ENCODE measurements around the gene ABHD6.
"Not testable (repeated sequence)": the region's sequence is repeated elsewhere in the genome, so short reads cannot be mapped to it uniquely, and the experiment has no call there.

The ABHD6 gene

DNA sequence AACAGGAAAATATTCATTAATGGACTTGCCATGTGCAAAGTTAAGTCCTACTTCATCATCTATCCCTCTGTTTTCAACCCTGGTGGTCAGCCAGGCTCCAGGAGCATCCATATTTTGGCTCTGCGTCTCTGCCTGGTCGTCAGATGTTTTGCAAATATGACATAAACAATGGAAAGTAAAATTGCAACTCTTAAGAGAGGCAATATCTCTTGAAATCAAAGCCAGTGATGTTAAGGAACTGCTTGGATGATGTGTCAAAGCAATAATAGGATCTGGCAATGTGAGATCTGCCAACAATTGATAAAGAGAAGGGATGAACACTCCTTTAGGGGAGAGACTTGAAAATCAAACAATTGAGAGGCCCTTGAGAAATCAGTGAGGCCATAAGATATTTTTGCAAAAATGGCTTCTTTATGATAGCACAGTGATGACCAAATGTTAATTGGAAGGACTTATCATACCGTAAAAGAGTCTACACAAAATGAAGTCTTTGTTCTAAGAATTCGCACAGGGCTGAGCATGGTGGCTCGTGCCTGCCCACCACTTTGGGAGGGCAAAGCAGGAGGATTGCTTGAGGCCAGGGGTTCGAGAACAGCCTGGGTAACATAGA, 6.5 kb downstream of the ABHD6 start:
- no peak for FAIRE-seq

DNA sequence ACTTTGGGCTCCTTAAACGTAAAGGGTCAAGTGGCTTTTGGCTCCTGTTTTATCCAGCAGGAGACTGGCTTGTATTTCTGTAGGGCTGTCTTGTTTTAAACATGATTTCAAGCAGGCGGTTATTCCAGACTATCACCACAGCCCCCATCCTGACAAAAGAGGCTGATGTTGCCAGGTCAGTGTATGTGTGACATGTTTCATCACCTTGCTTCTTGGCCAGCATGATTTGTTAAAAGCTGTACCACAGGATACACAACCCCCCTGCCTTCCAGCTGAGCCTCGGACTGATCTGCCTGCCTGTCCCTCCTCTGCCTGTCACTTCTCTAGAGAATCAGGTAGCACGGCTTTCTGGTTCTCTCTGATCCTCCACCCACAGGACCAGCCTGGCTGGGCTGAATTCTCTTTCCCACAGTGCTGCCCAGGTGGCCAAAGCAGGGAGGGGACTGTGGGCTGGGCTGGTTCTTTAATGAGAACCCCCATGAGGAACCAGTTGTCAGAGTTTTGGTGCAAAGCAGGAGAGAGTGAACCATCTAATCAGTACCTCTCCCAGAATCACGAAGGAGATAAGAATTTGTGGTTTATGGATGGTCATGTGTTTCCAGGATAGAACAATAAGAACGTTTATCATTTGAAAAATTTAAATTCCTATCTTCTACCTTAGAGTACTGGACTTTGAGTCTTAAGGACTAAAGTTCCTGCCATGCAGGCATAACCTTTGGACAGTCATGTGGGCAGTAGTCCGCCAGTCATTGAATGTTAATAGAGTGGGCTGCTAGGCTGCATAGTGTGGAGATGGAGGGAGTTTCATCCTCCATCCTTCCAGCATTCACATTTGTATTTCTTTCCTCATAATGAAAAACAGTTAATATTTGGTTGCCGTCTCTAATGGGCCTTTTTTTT, 8.8 kb downstream of the ABHD6 start:
- no peak for FAIRE-seq

DNA sequence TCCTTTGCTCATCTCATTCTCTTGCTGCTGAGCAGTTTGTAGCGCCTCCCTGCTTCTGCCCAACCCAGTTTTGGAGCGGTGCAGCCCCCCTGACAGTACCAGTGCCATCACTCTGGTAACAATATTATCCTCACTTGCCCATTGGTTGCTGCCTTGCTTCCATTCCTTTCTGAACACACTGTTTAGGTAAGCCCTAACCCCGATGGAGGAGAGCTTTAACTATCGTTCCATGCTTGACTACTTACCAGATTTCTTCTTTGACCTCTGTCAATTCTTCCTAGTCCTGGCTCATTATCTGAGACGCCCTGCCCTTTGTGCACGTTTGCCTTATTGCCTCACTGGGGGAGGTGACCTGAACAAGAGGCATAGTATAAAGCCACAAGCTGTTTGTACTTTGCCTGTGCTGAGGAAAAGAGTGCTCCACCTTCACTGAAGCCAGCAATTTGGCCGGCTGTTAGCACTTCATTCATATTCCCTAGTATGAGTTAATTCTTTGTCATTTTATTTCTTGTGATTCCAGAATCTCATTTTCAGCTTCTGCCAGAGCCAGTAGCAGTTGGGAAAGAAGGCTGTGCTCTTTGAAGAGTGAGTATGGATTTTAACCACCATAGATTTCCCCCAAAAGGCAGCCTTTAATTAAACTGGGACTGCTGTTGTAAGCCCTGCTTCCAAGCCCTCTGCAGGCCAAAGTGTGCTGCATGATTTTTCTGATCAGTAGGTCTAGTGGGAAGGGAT, 11.9 kb downstream of the ABHD6 start:
- FAIRE-seq = no peak

DNA sequence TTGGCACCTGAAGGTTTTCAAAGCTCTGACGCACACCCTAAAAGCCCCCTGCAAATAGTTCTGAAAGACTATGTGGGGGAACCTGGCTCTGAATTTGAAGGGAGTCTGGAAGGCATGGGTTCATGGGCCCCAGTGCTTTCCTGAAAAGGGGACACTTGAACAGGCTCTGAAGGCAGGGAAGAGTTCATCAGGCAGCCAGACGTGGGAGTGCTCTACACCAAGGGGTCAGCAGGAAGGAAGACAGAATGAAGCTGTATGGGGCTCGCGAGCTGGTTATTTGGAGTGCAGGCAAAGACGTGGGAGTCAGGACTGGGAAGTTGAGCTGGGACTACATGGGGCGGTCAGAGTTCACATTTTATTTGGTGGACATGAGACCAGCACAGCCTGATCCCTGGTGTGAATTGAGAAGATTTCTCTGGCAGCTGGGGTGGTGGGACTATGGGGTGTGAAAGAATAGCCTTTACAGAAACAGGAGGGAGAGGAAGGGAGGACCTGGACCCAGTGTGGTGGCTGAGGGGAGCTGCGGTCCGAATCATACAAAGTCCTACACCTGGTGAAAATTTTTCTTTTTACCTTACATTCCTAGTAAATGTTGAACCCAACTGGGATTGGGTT, 12.6 kb downstream of the ABHD6 start:
- FAIRE-seq = no peak

DNA sequence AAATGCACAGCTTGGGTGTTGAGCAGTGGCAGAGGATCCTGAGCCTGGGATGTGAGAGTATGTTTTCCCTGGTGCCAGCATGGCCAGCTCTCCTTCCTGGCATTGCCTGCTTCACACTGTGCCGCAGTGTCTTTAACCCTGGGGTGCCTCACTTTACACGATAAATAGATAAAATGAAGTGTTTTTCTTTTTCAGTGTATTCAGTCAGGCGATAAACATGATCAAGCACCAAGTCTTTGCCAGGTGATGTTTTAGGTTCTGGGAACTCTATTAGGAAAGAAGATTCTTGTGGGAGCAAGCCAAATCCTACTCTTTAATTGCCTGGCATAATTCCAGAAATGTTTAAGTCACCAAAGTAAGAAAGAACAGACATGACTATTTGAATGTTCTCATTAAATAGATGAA, 14.0 kb downstream of the ABHD6 start:
- FAIRE-seq = no peak

DNA sequence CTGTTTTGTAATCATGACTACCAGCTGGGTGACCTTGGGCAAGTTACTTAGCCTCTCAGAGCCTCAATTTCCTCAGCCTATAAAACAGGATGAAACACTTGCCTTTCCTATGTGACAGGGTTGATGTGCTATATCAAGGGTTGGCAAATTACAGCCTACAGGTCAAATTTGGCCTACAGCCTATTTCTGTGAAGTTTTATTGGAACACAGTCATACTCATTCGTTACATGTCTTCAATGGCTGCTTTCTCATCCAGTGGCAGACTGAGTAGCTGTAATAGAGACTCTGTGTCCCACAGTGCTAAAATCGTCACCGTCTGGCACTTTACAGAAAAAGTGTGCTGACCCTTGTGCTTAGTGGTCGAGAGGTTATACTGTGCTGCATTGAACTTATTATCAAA, 16.6 kb downstream of the ABHD6 start:
- no peak for FAIRE-seq

DNA sequence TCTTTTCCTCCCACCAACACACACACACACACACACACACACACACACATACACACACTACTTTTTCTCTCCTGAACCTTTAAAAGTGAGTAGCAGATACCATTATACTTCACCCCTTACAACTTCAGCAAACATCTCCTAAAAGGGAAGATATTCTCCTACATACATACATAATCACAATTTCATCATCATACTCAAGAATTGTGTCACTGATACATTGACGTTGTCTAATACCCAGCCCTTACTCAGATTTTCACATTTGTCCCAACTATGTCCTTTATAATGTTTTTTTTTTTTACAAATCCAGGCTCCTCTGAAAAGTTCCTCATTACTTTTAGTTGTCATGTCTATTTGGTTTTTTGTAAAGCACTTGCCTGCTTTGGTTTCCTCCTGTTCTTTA, 18.5 kb downstream of the ABHD6 start:
- no peak for FAIRE-seq

DNA sequence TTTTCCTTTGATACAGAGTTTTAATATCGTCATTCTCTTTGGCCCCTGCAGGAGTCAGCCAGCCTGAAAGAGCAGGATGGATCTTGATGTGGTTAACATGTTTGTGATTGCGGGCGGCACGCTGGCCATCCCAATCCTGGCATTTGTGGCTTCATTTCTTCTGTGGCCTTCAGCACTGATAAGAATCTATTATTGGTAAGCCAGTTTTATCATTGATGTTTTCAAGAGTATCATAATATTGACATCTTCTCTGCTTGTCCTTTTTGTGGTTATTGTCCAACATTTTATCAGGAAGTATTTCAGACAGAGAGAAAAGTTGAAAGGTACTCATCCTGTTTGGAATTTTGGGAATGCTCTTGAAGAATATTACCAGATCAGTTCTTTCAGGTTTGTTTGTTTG, 18.9 kb downstream of the ABHD6 start:
- no peak for FAIRE-seq

DNA sequence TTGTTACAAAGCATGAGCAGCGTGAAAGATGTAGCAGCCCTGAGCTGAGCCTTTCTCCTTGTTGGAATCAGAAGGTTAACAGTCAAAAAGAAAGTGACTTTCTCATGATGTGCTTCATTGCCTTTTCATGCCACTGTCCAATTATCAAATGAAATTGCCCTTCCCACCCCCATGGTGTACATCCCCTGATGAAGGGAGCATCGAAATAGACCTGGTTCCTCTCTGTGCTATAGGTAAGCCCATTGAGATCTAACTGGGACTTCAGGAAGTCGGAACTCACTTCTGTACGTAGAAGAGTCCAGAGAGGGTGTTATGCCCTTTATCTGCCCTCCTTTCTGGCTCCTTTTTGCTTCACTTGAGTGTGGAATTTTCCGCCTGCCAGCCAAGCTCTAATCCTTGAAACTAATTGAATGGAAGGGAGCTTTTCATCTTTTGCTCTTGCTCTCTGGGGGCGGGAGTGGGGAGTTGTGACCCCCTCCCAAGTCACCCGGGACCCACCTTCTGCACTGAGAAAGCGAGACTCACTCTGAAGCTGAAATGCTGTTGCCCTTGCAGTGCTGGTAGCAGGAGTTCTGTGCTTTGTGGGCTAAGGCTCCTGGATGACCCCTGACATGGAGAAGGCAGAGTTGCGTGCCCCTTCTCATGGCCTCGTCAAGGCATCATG, 20.9 kb downstream of the ABHD6 start:
- FAIRE-seq = no peak

DNA sequence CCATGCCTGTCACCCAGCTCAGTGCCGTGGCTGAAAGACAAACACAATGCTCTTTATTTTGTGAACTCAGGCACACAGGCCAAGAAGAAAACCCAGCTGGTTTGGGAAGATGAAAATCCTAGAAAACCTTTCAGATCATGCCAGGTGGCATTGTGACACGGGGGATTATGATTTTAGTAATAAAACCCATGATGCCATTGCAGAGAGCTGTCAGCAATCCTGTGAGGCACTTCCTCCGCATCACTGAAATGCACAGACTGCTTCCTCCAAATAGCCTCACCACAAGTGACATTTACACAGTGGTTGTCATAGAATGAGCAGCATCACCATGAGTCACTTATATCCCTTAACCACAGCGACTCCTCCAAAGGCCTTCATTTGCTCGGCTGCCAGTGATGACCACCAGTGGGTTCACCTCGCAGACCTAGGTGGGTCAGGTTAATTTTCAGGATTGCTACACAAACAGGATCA, 22.7 kb downstream of the ABHD6 start:
- FAIRE-seq = no peak

DNA sequence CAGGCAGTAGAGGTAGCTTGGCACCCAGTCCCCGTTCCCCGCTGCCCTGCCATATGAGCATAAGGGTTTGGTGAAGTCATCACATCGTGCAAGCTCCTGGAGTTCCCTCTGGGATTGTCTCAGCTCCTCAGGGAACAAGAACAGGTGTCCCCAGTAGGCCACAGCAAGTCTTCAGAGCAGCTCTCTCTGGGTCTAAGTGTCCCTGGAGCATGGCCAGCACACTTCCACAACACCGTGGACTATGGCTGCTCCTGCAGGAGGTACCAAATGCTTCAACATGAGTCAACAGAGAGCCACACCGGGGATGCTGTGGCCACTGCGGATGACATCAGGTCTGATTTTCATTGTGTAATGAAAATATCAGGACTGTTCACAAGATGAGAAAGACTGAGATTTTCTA, 23.1 kb downstream of the ABHD6 start:
- FAIRE-seq = no peak

DNA sequence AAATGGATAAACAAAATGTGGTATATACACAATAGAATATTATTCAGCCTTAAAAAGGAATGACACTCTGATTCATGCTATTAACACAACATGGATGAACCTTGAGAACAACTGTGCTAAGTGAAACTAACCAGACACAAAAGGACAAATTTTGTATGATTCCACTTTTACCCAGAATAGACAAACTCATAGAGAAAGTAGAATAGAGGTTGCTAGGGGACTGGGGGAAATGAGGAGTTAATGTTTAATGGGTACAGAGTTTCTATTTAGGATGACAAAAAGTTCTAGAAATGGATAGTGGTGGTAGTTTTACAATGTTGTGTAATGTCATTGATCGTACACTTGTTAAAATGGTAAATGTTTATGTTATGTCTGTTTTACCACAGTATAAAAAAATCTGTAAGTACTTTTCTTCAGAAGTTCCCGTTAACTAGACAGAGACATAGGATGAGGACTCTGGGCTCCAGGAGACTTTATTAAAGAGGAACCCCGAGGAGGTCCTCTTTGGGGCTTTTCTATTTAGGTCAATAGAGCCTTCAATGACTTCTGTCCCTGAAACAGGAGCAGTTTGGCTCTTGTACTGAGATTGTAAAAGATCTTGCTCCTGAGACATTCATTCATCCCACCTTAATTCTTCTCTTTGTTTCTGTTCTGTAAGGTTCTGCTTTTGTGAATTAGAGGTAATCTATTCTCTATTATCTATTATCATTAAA, 24.5 kb downstream of the ABHD6 start:
- no peak for FAIRE-seq

DNA sequence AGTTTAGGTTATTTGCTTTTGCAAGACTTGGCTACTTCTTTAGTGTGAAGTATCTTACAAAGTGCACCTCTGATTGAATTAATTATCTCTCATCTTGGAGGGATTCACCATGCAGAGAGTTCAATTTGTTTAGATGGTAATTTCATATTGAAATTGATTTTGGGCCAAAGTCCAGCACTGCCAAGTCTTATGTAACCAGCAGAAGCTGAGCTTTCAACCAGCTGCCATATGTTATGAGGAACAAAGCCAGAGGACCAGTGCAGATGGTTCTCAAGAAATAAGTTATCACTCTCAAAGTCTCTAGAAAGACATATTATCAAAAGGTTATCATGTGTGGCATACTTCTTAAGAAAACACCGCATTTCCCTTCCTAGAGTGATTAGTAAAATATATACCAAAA, 29.0 kb downstream of the ABHD6 start:
- FAIRE-seq = no peak

DNA sequence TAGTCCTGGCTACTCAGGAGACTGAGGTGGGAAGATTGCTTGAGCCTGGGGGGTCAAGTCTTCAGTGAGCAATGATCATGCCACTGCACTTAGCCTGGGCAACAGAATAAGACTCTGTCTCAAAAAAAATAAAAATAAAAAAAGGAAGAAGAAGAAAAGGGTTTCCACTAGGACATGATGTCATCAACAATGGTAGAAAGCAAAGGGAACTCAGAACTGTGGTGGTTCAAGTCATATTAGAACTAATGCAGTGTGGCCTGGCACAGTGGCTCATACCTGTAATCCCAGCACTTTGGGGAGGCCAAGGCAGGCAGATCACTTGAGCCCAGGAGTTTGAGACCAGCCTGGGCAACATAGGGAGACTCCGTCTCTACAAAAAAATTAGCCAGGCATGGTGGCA, 30.0 kb downstream of the ABHD6 start:
- FAIRE-seq = not testable (repeated sequence)

DNA sequence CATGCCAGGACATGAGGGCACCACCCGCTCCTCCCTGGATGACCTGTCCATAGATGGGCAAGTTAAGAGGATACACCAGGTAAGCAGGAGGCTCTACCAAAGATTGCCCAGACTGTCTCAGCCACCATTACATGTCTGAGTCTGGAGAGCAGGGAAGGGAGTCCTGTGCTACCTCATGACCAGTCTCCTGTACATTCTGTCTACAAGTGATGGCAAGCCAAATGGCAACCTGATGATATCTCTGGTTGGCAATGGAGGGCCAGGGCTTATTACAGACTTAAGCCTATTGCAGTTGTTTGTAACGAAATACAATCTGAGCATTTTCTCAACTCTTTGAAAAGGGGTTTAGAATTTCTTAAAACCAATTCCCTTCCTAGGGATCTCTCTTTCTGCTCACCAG, 31.8 kb downstream of the ABHD6 start:
- FAIRE-seq = no peak

DNA sequence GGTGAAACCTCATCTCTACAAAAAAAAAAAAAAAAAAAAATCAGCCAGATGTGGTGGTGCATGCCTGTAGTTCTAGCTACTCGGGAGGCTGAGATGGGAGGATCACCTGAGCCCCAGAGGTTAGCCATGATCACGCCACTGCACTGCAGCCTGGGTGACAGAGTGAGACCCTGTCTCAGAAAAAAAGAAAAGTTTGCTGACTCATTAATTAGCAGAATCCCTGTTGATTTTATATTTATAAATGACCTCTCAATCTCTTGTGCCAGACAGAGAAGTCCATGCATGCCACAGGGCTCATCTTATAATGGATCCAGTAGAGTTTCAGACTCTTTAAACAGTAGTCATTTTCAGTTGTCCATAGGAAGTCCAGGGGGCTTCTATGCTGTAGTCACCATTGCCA, 32.9 kb downstream of the ABHD6 start:
- FAIRE-seq = no peak

DNA sequence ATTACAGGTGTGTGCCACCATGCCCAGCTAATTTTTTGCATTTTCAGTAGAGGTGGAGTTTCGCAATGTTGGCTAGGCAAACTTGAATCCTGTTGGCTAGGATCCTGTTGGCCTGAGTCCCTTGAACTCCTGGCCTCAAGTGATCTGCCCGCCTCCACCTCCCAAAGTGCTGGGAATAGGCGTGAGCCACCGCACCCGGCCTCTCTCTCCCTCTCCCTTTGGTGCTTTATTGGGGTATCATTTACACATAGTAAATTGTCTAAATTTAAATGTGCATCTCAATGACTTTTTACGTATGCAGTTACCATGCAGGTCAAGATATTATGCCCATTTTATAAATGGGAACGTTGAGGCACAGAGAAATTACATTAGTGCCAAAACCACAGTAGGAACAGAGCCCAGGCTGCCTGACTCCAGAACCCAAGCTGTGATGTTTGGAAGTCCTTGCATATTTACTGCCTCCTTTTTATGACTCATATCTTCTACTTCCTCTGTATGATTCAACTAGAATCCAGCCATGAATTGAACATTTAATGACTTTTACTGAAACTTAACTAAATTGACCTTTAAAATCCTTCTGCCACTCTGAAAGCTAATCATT, 34.4 kb downstream of the ABHD6 start:
- FAIRE-seq = no peak

DNA sequence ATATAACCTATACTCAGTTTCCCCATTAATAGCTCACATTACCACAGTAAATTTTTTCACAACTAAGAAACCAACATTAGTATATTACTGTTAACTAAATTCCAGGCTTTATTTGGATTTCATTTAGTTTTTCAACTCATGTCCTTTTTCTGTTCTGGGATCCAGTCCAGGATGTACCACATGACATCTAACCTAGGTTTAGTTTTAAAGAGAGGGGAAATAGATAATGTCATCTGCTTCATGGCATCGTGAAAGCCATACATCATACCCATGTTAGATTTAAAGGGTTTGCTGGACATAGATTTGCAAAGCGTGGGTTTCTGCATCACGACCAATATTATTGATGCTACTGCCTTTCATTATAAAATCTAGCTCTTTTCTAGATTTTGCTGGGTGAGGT, 35.3 kb downstream of the ABHD6 start:
- no peak for FAIRE-seq

DNA sequence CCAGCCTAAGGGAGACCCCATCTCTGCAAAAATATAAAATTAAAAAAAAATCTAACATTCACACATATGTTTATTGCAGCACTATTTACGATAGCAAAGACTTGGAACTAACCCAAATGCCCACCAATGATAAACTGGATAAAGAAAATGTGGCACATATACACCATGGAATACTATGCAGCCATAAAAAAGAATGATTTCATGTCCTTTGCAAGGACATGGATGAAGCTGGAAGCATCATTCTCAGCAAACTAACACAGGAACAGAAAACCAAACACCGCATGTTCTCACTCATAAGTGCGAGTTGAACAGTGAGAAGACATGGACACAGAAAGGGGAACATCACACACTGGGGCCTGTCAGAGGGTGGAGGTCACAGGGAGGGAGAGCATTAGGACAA, 35.8 kb downstream of the ABHD6 start:
- FAIRE-seq = not testable (repeated sequence)

DNA sequence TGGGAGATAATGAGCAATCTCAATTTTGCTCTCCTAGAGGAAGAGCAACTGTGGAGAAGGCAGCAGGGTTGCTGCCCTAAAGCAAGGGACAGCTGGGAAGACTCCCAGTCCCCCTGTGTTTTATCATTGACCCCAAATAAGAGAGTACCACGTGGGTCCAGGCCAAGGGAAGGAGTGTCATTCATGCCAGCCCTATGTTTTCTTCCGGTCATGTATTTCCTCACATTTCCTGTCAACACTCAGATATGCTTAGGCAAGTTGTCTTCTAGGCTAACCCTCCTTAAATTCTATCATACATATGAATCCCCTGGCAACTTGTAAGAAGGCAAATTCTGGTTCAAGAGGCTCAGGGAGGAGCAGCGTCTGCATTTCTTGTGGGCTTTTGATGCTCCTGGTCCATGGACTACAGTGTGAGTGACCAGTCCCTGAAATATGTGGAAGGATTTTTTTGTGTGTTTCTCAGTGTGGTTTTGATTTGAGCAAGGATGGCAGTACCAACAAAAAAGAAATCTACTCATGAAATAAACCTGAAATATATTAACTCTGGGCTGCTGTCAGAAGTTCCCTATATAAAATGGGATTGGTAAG, 36.5 kb downstream of the ABHD6 start:
- no peak for FAIRE-seq

DNA sequence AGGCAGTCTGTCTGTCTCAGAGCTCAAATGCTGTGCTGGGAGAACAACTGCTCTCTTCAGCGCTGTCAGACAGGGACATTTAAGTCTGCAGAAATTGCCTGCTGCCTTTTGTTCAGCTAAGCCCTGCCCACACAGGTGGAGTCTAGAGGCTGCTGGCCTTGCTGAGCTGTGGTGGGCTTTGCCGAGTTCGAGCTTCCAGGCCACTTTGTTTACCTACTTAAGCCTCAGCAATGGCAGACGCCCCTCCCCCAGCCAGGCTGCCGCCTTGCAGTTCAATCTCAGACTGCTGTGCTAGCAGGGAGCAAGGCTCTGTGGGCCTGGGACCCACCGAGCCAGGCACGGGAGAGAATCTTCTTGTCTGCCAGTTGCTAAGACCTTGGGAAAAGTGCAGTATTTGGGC, 43.5 kb downstream of the ABHD6 start:
- FAIRE-seq = no peak

Data from endometrium (tissue), 2 donors.